GM19397 (cell line): ENCODE measurements around the gene TMEM222.

ENCODE experiments used
- ATAC-seq: cut with Tn5 transposase; IDR thresholded peaks from one replicate; pipeline ENCODE4 v1.9.1; 2021; ENCODE audit warnings: mild to moderate bottlenecking, moderate library complexity; ENCODE audit not compliant: unreplicated experiment

TMEM222 gene

DNA sequence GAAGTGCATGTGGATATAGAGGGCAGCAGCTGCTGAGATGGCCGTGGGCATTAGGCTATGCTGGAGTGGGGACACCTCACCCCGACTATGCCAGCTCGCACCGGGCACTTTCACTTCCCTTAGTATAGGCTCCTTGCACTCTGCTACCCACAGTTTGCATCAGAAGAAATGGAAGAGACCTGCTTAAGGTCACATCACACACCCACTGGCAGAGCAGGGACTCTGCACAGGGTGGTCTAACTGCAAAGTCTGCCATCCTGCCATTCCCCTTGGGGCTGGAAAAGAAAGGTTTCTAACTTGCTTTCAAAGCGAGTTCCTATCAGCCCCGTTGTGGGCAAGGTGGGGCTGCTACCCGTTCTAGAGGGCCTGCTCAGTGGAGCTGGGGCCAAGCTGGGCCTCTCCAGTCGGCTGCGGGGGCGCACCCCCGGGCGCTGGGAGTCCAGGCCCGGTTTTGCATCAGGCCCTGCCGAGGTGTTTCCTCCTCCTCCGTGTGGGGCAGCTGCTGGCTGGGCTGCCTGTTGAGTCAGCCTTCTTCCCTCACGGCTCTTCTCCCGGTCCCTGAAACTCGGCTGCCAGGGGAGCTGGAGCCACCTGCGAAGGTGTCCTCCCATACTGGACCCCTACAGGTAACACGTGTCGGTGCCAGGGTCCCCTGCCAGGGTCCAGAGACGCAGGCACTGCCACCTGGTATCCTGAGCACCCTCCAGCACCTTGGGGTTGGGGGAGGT, 19.7 kb downstream of the TMEM222 start, which contains the start of gene SYTL1:
SYTL1 (plus strand) TSS at position 498 of the 728 bp plus-strand sequence. CDS start 3,313 bp downstream, outside the sequence.
- ATAC-seq = peak; percentile 48

GRCh38 chr1:27342391-27342777, 20.4 kb downstream of the TMEM222 start:
- ATAC-seq = no peak

DNA sequence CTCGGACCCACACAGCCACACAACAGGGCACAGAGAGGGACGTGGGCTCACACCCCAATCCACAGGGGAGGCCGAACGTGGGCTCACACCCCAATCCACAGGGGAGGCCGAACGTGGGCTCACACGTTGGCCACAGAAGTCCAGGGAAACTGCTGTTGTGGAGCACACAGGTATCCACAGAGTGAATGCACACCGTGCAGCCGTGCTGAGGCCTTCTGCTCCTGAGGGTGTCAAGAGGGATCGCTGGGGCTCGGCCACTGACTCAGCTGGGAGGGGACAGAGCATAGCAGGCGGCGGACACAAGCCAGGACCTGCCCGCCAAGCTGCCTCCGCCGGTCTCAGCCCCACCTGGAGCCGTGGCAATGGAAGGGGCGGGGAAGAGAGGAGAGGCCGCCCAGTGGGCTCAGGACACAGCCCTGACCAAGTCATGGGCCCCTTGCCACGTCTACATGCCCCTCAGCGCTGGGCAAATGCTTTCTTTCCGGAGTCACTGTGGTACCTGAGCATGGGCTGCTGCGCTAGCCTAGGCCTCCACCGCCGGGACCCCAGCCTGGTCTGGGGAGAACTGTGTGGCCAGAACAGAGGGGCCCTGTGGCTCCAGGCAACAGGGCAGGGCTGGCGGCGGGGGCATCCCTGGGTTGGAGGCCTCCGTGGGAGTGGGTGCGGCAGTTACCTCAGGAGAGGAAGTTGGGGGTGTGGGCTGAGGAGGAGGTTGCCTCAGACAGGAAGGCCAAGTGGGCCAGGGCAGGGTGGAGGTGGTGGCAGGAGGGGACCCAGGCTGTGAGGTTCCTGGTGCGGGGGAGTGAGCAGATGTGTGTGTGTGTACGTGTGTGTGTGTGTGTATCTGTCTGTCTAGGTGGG, 21.0 kb downstream of the TMEM222 start:
- ATAC-seq = no peak

DNA sequence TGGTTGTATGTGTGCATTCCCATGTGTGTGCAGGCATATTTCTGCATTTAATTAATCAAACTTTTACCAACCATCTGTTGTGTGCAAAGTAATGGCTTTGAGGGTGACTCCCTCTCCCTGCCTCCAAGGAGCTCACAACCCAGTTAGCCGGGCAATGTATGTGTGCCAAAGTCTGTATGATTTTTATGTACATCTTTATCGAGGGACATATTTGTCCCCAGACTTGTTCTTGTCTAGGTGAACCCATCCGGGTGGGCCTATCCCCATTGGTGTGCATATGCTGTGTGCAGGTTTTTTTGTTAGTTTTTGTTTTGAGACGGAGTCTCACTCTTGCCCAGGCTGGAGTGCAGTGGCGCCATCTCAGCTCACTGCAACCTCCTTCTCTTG, 21.7 kb downstream of the TMEM222 start:
- no peak for ATAC-seq

DNA sequence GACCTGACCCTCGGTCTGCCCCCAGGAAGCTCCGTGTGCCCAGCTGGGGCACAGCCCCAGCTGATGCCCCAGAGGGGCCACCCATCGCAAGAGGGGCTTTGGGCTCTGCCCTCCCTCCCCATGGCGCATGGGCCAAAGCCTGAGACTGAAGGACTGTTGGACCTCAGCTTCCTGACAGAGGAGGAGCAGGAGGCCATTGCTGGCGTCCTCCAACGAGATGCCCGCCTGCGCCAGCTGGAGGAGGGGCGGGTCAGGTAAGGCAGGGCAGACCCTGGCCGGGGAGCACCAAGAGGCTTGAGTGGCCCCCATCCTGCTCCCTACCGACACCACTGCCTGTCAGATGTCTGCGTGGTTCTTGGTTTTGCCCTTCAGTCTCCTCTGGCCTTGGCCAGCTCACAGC, 23.3 kb downstream of the TMEM222 start:
- no peak for ATAC-seq

- no peak for ATAC-seq
Measured at GRCh38 chr1:27346357-27346756, 24.4 kb downstream of the TMEM222 start.

GRCh38 chr1:27346991-27347624, 25.1 kb downstream of the TMEM222 start:
- ATAC-seq = no peak

DNA sequence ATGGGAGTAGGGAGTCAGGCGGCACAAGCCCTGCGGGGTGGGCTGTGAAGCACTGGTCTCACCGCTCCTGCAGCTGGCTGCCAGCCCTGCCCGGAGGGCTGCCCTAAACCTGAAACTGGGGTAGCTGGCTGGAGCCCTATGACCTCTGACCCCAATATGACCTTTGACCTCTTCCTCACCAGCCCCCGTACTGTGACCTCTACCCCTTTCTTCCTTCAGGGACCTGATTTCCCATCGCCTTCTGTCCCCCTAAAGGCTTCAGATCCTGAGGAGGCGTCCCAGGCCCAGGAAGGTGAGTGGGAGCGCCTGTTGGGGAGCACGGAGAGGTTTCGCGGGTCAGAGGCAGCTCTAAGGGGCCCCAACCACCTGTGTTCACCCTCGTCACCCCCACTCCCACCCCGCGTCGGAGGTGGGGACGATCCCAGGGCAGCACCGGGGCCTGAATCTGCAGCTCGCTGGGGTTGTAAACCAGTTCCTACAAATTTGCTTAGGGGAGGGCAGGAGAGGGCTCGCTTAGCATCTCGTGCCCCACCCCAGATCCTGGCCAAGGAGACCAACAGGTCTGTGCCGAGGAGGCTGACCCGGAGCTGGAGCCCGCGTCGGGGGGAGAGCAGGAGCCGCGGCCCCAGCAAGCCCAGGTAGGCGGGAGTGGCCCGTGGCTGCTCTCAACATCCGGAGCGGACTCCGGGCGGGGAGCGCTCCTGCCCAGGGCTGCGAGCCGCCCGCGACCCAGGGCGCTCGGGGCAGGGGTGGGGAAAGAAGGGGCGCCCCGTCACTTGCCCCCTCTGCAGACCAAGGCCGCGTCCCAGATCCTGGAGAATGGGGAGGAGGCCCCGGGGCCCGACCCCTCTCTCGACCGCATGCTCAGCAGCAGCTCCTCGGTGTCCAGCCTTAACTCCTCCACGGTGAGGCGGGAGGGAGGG, 27.2 kb downstream of the TMEM222 start:
- ATAC-seq = no peak

DNA sequence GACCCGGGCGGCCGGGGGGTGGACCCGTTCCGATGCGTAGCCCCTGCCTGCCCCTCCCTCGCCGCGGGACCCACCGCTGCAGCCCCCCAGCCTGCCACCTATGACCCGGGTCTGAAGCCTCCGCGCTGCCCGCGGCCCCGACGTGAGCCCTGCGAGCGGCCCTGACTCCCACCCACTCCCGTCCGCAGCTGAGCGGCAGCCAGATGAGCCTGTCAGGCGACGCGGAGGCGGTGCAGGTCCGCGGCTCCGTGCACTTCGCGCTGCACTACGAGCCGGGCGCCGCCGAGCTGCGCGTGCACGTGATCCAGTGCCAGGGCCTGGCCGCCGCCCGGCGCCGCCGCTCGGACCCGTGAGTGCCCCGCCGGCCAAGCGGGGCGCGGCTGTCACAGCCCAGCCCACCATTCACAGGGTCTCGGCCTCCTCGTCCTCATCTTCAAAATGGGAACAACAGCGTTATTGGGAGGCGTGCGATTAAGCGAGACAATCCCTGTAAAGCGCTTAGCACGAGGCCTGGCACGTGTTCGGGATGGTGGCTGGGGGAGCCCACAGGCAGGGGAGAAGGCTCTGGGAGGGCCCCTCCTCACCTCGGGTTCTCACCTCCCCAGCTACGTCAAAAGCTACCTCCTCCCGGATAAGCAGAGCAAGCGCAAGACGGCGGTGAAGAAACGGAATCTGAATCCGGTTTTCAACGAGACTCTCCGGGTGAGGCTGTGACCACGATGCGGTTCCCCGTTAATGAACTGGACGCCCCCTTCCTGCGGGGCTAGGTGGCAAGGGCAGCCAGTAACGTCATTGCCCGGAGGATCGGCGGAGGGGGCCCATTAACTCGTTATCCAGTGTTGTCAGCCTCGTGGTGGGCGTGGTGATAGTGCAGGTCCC, 28.1 kb downstream of the TMEM222 start:
- no peak for ATAC-seq

DNA sequence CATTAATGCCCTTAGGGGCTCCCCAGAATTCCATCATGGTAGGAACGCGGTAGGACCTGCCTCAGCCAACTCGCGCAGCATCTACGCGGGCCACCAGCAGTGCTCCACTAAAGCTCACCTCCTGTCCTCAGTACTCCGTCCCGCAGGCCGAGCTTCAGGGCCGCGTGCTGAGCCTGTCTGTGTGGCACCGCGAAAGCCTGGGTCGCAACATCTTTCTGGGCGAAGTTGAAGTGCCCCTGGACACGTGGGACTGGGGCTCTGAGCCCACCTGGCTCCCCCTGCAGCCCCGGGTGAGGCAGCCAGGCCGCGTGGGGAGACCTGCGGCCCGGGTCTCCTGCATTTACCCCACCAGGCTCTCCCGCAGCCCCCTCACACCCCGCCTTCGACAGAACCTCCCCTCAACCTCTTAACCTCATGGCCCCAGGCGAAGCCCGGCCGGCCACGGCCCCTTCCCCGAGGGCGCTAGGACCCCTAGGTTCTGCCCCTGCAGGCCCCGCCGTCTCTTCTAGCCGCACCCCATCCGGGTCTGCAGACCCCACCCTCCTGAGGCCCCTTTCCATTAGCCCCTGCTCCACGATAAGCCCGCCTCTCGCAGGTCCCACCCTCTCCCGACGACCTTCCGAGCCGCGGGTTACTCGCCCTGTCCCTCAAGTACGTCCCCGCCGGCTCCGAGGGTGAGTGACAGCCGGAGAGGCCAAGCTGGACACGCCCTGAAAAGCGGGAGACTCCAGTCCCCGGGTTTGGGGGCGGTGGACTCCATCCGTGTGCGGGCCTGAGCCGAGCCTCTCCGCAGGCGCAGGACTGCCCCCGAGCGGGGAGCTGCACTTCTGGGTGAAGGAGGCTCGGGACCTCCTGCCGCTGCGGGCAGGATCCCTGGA, 28.9 kb downstream of the TMEM222 start:
- ATAC-seq = no peak

- no peak for ATAC-seq
Measured at GRCh38 chr1:27351541-27352107, 29.7 kb downstream of the TMEM222 start.

GRCh38 chr1:27353166-27353565, 31.2 kb downstream of the TMEM222 start:
- ATAC-seq = no peak

- ATAC-seq = no peak
Measured at GRCh38 chr1:27353629-27354028, 31.7 kb downstream of the TMEM222 start.

- ATAC-seq = no peak
Measured at GRCh38 chr1:27355683-27356082, 33.7 kb downstream of the TMEM222 start.

DNA sequence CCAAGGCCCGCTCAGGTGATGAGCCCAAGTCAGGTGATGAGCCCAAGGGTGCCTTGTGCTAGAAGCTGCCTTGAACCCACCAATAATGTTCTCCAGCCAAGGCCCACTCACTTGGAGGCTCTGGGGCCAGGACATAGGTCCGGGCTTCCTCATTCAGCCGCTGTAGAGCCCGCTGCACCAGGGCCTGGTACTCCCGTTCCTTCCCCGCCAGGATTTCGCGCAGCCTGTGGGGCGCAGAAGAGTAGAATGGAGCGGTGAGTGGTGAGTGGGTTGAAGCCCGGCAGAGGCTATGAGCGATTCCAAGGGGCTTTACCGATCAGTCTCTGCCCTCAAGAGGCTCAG, 34.3 kb downstream of the TMEM222 start:
- ATAC-seq = no peak

- ATAC-seq = no peak
Measured at GRCh38 chr1:27356619-27357280, 34.8 kb downstream of the TMEM222 start.

DNA sequence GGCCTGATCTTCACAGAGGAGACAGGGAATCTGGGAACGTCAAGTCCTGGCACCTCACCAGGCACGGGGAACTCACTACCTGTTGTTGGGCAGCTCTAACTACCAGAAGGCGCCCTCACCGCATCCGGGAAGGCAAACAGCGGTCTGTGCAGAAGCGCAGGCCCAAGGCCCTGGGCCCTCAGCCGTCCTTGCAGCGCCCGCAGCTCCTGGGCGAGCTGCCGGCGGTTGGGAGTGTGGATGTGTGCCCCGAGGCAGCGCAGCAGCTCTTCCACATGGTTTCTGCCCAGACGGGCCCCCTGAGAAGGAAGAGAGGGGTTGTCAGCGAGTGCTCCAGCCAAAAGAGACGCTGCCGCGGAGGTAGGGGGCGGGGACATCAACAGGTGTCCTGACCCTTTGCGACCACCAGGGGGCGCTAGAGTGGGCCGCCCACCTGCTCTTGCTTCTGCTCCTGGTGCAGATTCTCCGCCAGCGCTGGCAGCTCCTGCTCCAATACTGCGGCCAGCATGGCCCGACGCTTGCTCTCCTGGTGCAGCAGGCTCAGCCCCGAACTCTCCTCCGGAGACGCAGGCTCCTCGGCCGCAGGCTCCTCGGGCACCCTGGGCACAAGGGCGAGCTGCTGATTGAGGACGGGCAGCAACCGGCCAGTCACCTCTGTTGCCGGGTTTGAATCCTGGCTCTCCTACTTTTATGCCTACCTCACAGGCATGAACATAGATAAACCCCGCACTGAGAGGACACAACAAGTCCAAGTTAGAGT, 35.5 kb downstream of the TMEM222 start:
- no peak for ATAC-seq
